GM12865 (cell line): ENCODE results near the gene NDRG4.

Experiments used
- DNase-seq: peaks from one replicate; pipeline ENCODE4 v3.0.0; 2010; ENCODE audit warnings: low read depth
- H3K4me3 ChIP-seq: 2 replicates; pipeline ENCODE4 v1.5.1; 2011; ENCODE audit warnings: mild to moderate bottlenecking, low read depth, low read length, control low read depth
- CTCF ChIP-seq: IDR thresholded peaks from 2 replicates; pipeline ENCODE4 v1.5.1; 2011; ENCODE audit warnings: low read length, control low read depth, low read depth, inconsistent platforms; ENCODE audit not compliant: insufficient read depth; ENCODE audit errors: missing control alignments

Gene NDRG4

GRCh38 chr16:58476791-58477190 lies 23.2 kb upstream of the NDRG4 start:
- no peak for TF ChIP-seq CTCF
- no peak overlapping the region for H3K4me3 ChIP-seq
- no peak for DNase-seq

- no peak for DNase-seq
- TF ChIP-seq CTCF = no peak
- no peak overlapping the region for H3K4me3 ChIP-seq
Observed at GRCh38 chr16:58478427-58478826, 21.5 kb upstream of the NDRG4 start.

- DNase-seq = no peak
- TF ChIP-seq CTCF = no peak
- H3K4me3 ChIP-seq = no peak overlapping the region
Observed at GRCh38 chr16:58481226-58481869, 18.6 kb upstream of the NDRG4 start.

GRCh38 chr16:58481931-58482330 lies 18.0 kb upstream of the NDRG4 start:
- no peak for TF ChIP-seq CTCF
- no peak for DNase-seq
- H3K4me3 ChIP-seq = no peak overlapping the region

GRCh38 chr16:58485184-58485887 lies 14.6 kb upstream of the NDRG4 start:
- H3K4me3 ChIP-seq = no peak overlapping the region
- no peak for DNase-seq
- TF ChIP-seq CTCF = no peak

GRCh38 chr16:58487566-58488351 lies 12.2 kb upstream of the NDRG4 start:
- peak; percentile 89 for TF ChIP-seq CTCF
- H3K4me3 ChIP-seq = no peak overlapping the region
- peak; percentile 80 for DNase-seq
